ENCODE data around the gene SERP2.
"Not testable (repeated sequence)": the region's sequence is repeated elsewhere in the genome, so short reads cannot be mapped to it uniquely, and the experiment has no call there.

Gene SERP2

DNA sequence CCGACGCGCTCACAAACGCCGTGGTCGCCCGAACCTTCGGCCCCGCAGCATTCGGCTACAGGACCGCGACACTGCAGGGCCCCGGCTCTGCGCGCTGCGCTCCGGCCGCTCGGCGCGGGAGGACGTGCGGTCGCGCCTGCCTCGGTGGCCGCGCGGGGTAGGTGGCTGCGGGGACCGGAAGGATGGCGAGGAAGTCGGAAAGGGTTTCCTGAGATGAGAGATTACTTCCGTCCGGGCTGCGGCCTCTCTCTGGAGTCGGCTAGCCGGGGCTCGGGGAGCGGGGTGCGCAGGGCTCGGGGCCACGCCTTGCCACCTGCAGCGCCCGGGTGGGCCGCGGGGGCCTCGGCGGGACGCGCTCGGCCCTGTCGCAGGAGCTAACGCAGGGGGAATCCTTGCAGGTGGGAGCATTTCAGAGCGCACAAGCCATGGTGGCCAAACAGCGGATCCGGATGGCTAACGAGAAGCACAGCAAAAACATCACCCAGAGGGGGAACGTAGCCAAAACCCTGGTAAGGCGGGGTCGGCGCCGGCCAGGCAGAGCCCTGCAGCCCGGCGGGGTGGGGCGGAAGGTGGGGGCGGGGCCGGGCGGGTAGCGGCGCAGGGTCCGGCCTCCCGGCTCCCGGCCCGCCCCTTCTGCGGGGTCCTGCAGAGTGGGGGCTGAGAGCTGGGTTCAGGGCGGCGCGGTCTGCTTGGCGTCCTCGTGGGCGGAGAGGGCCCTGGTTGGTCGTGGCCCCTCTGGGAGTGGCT lies at the start of gene SERP2:
TSS of gene SERP2 (plus strand) at position 224 of the 747 bp plus-strand sequence. CDS start at position 426, 202 bp downstream.
- ChIA-PET CTCF (no interaction called here), POLR2A (no interaction called here)
- no peak for TF ChIP-seq CTCF (IDR thresholded peaks at IDR 0.05; ENCODE audit: control extremely low read depth, extremely low read depth, low read depth, missing control alignments)
- DNase-seq (ENCODE audit: extremely low spot score): no peak

GRCh38 chr13:44326961-44327360 lies 46.7 kb upstream of the SERP2 start:
- no peak for DNase-seq (ENCODE audit: extremely low spot score)
- POLR2A ChIA-PET: no interaction called here
- no peak for TF ChIP-seq CTCF (IDR thresholded peaks at IDR 0.05; ENCODE audit: control extremely low read depth, extremely low read depth, low read depth, missing control alignments)
- CTCF ChIA-PET: no interaction called here

DNA sequence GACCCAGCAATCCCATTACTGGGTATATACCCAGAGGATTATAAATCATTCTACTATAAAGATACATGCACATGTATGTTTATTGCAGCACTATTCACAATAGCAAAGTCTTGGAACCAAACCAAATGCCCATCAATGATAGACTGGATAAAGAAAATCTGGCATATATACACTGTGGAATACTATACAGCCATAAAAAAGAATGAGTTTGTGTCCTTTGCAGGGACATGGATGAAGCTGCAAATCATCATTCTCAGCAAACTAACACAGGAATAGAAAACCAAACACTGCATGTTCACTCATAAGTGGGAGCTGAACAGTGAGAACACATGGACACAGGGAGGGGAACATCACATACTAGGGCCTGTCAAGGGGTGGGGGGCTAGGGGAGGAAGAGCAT lies 44.6 kb upstream of the SERP2 start:
- POLR2A ChIA-PET; DNase-seq (ENCODE audit: extremely low spot score); CTCF ChIA-PET: not testable (repeated sequence)

DNA sequence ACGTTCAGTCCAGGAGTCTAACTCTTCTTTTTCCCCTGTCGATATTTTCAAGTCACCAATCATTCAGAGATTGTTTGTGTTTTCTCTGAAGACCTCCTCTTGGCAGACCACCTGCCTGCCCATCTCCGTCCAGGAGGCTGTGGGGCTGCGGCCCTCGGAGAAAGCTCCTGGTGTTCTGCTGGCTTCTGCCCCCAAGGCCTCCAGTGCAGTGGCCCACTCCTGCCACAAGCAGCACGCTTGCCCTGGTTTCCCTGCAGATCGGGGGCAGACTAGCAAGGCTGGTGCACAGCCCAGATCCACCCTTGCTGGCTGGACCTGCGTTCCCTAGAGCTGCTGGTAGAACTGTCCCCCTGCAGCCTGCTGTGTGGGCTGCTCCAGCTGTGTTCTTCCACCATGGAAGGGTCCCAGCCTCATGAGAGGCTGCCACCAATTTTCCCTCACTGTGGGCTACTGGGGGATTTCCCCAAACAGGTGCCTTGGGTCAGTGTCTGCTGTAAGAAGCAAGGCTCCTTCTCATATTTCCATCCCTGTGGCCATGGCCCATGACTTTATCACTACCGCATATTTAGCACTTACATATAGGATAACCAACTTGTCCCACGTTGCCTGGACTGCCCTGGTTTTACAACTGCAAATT lies 43.6 kb upstream of the SERP2 start:
- ChIA-PET CTCF (interaction anchor here (1.3 kb wide), 1 partner anchor 9 kb away, joined by 3 read pairs; no protein-coding TSS in a partner anchor), POLR2A (no interaction called here)
- no peak for DNase-seq (ENCODE audit: extremely low spot score)
- TF ChIP-seq CTCF (IDR thresholded peaks at IDR 0.05; ENCODE audit: control extremely low read depth, extremely low read depth, low read depth, missing control alignments): no peak

DNA sequence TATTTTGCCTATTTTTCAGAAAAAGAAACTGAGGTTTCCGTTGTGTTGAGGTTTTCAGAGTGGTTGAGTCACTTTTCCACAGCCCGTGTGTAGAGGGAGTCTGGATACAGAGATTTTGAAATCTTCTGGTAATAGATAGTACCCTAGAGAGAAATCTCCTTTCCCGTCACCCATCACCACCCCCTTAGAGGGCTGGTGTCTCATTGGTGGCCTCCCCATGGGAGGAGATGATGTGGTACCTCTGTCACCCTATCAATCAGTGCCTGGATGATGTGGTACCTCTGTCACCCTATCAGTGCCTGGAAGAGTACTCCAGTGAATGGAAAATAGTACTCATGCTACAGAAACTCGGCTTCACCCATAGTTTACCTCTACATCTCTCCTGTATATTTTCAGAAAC lies 42.2 kb upstream of the SERP2 start:
- CTCF ChIA-PET: interaction anchor here (1.3 kb wide), 1 partner anchor 10 kb away, joined by 3 read pairs; no protein-coding TSS in a partner anchor
- TF ChIP-seq CTCF (IDR thresholded peaks at IDR 0.05; ENCODE audit: control extremely low read depth, extremely low read depth, low read depth, missing control alignments): no peak
- POLR2A ChIA-PET: no interaction called here
- DNase-seq (ENCODE audit: extremely low spot score): no peak

- no peak for DNase-seq (ENCODE audit: extremely low spot score)
- ChIA-PET CTCF (interaction anchor here (1.0 to 1.1 kb wide), 2 partner anchors 13 to 17 kb away, joined by 3 to 4 read pairs; no protein-coding TSS in a partner anchor), POLR2A (no interaction called here)
- no peak for TF ChIP-seq CTCF (IDR thresholded peaks at IDR 0.05; ENCODE audit: control extremely low read depth, extremely low read depth, low read depth, missing control alignments)
These were observed 41.4 kb upstream of the SERP2 start for GRCh38 chr13:44331912-44332851.

Measured in GM10248 (cell line).